ENCODE data around the gene ASB13.

The ASB13 gene

GRCh38 chr10:5691786-5692185, 25.4 kb upstream of the ASB13 start:
- Histone ChIP-seq H3K27ac (ENCODE audit: low read depth, low read length) (no peak overlapping the region), H3K4me1 (ENCODE audit: control insufficient read depth in 5 of 5, insufficient read depth in 5 of 5, low read length in 5 of 5) (peaks cover 2 to 16% (median 15%) of the 10 kb centered on the region in 5 donors), H3K4me3 (ENCODE audit: low read depth in 1 of 5, low read length in 5 of 5) (peak overlapping the region in 1 of 5 donors; percentile 73), H3K36me3 (ENCODE audit: control insufficient read depth in 5 of 5, insufficient read depth in 5 of 5, low read length in 5 of 5) (no peaks in the 10 kb centered on the region), H3K9me3 (ENCODE audit: control insufficient read depth in 5 of 5, low read length in 5 of 5) (no peaks in the 10 kb centered on the region), H3K27me3 (ENCODE audit: control insufficient read depth in 5 of 5, insufficient read depth in 4 of 5, low read length in 5 of 5) (no peaks in the 10 kb centered on the region), H3K9ac (ENCODE audit: low read length in 5 of 5) (no peak overlapping the region)

DNA sequence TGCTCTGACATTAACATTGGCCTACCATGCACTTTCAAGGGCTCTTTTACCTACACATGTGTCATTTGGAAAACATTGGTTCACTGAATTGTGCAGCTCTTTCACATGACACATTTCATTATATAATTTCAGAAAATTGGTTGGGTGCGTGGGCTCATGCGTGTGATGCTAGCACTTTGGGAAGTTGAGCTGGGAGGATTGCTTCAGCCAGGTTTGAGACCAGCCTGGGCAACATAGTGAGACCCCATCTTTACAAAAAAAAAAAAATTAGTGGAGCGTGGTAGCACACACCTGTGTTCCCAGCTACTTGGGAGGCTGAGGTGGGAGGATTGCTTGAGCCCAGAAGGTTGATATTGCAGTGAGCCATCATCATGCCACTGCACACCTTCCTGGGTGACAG, 22.2 kb upstream of the ASB13 start:
- no peaks in the 10 kb centered on the region for H3K9me3 ChIP-seq (ENCODE audit: control insufficient read depth in 5 of 5, low read length in 5 of 5)
- H3K36me3 ChIP-seq (ENCODE audit: control insufficient read depth in 5 of 5, insufficient read depth in 5 of 5, low read length in 5 of 5) = no peaks in the 10 kb centered on the region
- H3K9ac ChIP-seq (ENCODE audit: low read length in 5 of 5) = no peak overlapping the region
- no peak overlapping the region for H3K27ac ChIP-seq (ENCODE audit: low read depth, low read length)
- H3K4me3 ChIP-seq (ENCODE audit: low read depth in 1 of 5, low read length in 5 of 5) = no peak overlapping the region
- H3K27me3 ChIP-seq (ENCODE audit: control insufficient read depth in 5 of 5, insufficient read depth in 4 of 5, low read length in 5 of 5) = no peaks in the 10 kb centered on the region
- H3K4me1 ChIP-seq (ENCODE audit: control insufficient read depth in 5 of 5, insufficient read depth in 5 of 5, low read length in 5 of 5) = peaks cover 2 to 37% (median 34%) of the 10 kb centered on the region in 5 donors

GRCh38 chr10:5685764-5686240, 19.4 kb upstream of the ASB13 start:
- Histone ChIP-seq H3K4me3 (ENCODE audit: low read depth in 1 of 5, low read length in 5 of 5) (peak overlapping the region; percentile 86 to 95 (median 94)), H3K27ac (ENCODE audit: low read depth, low read length) (peak overlapping the region; percentile 90), H3K36me3 (ENCODE audit: control insufficient read depth in 5 of 5, insufficient read depth in 5 of 5, low read length in 5 of 5) (no peaks in the 10 kb centered on the region), H3K4me1 (ENCODE audit: control insufficient read depth in 5 of 5, insufficient read depth in 5 of 5, low read length in 5 of 5) (peaks cover 0 to 23% (median 17%) of the 10 kb centered on the region in 5 donors), H3K27me3 (ENCODE audit: control insufficient read depth in 5 of 5, insufficient read depth in 4 of 5, low read length in 5 of 5) (no peaks in the 10 kb centered on the region), H3K9ac (ENCODE audit: low read length in 5 of 5) (peak overlapping the region; percentile 32 to 94 (median 87)), H3K9me3 (ENCODE audit: control insufficient read depth in 5 of 5, low read length in 5 of 5) (no peaks in the 10 kb centered on the region)

GRCh38 chr10:5684971-5685763, 18.8 kb upstream of the ASB13 start:
- Histone ChIP-seq H3K4me1 (ENCODE audit: control insufficient read depth in 5 of 5, insufficient read depth in 5 of 5, low read length in 5 of 5) (peaks cover 0 to 23% (median 17%) of the 10 kb centered on the region in 5 donors), H3K9me3 (ENCODE audit: control insufficient read depth in 5 of 5, low read length in 5 of 5) (no peaks in the 10 kb centered on the region), H3K36me3 (ENCODE audit: control insufficient read depth in 5 of 5, insufficient read depth in 5 of 5, low read length in 5 of 5) (no peaks in the 10 kb centered on the region), H3K4me3 (ENCODE audit: low read depth in 1 of 5, low read length in 5 of 5) (peak overlapping the region; percentile 86 to 95 (median 94)), H3K9ac (ENCODE audit: low read length in 5 of 5) (peak overlapping the region; percentile 32 to 94 (median 87)), H3K27me3 (ENCODE audit: control insufficient read depth in 5 of 5, insufficient read depth in 4 of 5, low read length in 5 of 5) (no peaks in the 10 kb centered on the region), H3K27ac (ENCODE audit: low read depth, low read length) (peak overlapping the region; percentile 90)

GRCh38 chr10:5684318-5684970, 18.0 kb upstream of the ASB13 start, which contains the start of gene TASOR2:
Gene TASOR2, plus strand, starts transcription at chr10:5684838. Its CDS starts 35,805 bp downstream, at chr10:5720643.
- peak within 1 kb of the TSS; percentile 32 to 94 (median 87) for H3K9ac ChIP-seq (ENCODE audit: low read length in 5 of 5)
- no peaks in the 10 kb centered on the region for H3K36me3 ChIP-seq (ENCODE audit: control insufficient read depth in 5 of 5, insufficient read depth in 5 of 5, low read length in 5 of 5)
- no peaks in the 10 kb centered on the region for H3K9me3 ChIP-seq (ENCODE audit: control insufficient read depth in 5 of 5, low read length in 5 of 5)
- peak within 1 kb of the TSS; percentile 90 for H3K27ac ChIP-seq (ENCODE audit: low read depth, low read length)
- no peaks in the 10 kb centered on the region for H3K27me3 ChIP-seq (ENCODE audit: control insufficient read depth in 5 of 5, insufficient read depth in 4 of 5, low read length in 5 of 5)
- H3K4me1 ChIP-seq (ENCODE audit: control insufficient read depth in 5 of 5, insufficient read depth in 5 of 5, low read length in 5 of 5) = peaks cover 0 to 23% (median 17%) of the 10 kb centered on the region in 5 donors
- H3K4me3 ChIP-seq (ENCODE audit: low read depth in 1 of 5, low read length in 5 of 5) = peak within 1 kb of the TSS; percentile 86 to 95 (median 94)

DNA sequence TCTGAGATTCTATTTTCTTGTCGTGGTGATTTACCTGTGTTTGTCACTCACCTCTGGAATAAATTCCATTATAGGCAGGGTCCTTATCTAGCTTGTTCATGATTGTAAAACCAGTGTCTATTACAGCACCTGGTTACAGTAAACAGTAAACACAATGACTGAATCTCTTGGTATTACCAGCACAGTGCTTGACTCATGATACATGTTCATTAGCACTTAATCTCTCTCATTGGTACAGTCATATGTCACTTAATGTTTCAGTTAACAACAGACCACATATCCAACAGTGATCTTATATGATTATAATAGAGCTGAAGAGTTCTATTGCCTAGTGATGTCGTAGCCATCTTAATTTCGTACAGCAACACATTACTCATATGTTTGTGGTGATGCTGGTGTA, 16.7 kb upstream of the ASB13 start:
- no peak overlapping the region for H3K9ac ChIP-seq (ENCODE audit: low read length in 5 of 5)
- H3K27ac ChIP-seq (ENCODE audit: low read depth, low read length) = no peak overlapping the region
- no peaks in the 10 kb centered on the region for H3K36me3 ChIP-seq (ENCODE audit: control insufficient read depth in 5 of 5, insufficient read depth in 5 of 5, low read length in 5 of 5)
- H3K4me3 ChIP-seq (ENCODE audit: low read depth in 1 of 5, low read length in 5 of 5) = no peak overlapping the region
- H3K4me1 ChIP-seq (ENCODE audit: control insufficient read depth in 5 of 5, insufficient read depth in 5 of 5, low read length in 5 of 5) = peaks cover 0 to 23% (median 17%) of the 10 kb centered on the region in 5 donors
- peaks cover 0 to 3% (median 0%) of the 10 kb centered on the region in 5 donors for H3K27me3 ChIP-seq (ENCODE audit: control insufficient read depth in 5 of 5, insufficient read depth in 4 of 5, low read length in 5 of 5)
- no peaks in the 10 kb centered on the region for H3K9me3 ChIP-seq (ENCODE audit: control insufficient read depth in 5 of 5, low read length in 5 of 5)

GRCh38 chr10:5681930-5682329, 15.5 kb upstream of the ASB13 start:
- H3K27me3 ChIP-seq (ENCODE audit: control insufficient read depth in 5 of 5, insufficient read depth in 4 of 5, low read length in 5 of 5) = peaks cover 0 to 3% (median 0%) of the 10 kb centered on the region in 5 donors
- H3K4me3 ChIP-seq (ENCODE audit: low read depth in 1 of 5, low read length in 5 of 5) = no peak overlapping the region
- H3K27ac ChIP-seq (ENCODE audit: low read depth, low read length) = no peak overlapping the region
- peaks cover 0 to 23% (median 17%) of the 10 kb centered on the region in 5 donors for H3K4me1 ChIP-seq (ENCODE audit: control insufficient read depth in 5 of 5, insufficient read depth in 5 of 5, low read length in 5 of 5)
- no peak overlapping the region for H3K9ac ChIP-seq (ENCODE audit: low read length in 5 of 5)
- no peaks in the 10 kb centered on the region for H3K9me3 ChIP-seq (ENCODE audit: control insufficient read depth in 5 of 5, low read length in 5 of 5)
- no peaks in the 10 kb centered on the region for H3K36me3 ChIP-seq (ENCODE audit: control insufficient read depth in 5 of 5, insufficient read depth in 5 of 5, low read length in 5 of 5)

DNA sequence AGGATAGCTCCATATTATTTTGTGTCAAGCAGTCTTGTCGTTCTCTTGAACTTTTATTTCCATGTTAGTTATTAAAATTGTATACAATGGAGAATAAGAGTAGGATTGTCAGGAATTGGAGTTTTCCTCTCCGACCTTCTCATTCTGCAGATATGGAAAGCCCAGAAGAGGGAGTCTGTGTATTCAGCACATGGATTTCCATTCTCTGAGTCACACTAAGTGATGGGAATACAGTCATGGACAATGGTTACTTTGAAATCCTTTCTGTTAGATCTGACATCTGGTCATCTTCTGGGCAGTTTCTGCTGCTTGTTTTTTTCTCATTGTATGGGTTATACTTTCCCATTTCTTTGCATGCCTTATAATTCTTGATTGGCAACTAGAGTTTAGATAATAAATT, 13.2 kb upstream of the ASB13 start:
- Histone ChIP-seq H3K27ac (ENCODE audit: low read depth, low read length) (no peak overlapping the region), H3K36me3 (ENCODE audit: control insufficient read depth in 5 of 5, insufficient read depth in 5 of 5, low read length in 5 of 5) (no peaks in the 10 kb centered on the region), H3K9me3 (ENCODE audit: control insufficient read depth in 5 of 5, low read length in 5 of 5) (peaks cover 0 to 1% (median 0%) of the 10 kb centered on the region in 5 donors), H3K9ac (ENCODE audit: low read length in 5 of 5) (no peak overlapping the region), H3K4me1 (ENCODE audit: control insufficient read depth in 5 of 5, insufficient read depth in 5 of 5, low read length in 5 of 5) (peaks cover 0 to 7% (median 6%) of the 10 kb centered on the region in 5 donors), H3K27me3 (ENCODE audit: control insufficient read depth in 5 of 5, insufficient read depth in 4 of 5, low read length in 5 of 5) (peaks cover 0 to 3% (median 0%) of the 10 kb centered on the region in 5 donors), H3K4me3 (ENCODE audit: low read depth in 1 of 5, low read length in 5 of 5) (no peak overlapping the region)

- H3K27me3 ChIP-seq (ENCODE audit: control insufficient read depth in 5 of 5, insufficient read depth in 4 of 5, low read length in 5 of 5) = peaks cover 0 to 3% (median 0%) of the 10 kb centered on the region in 5 donors
- H3K4me3 ChIP-seq (ENCODE audit: low read depth in 1 of 5, low read length in 5 of 5) = no peak overlapping the region
- H3K27ac ChIP-seq (ENCODE audit: low read depth, low read length) = no peak overlapping the region
- H3K4me1 ChIP-seq (ENCODE audit: control insufficient read depth in 5 of 5, insufficient read depth in 5 of 5, low read length in 5 of 5) = peaks cover 0 to 3% (median 3%) of the 10 kb centered on the region in 5 donors
- no peaks in the 10 kb centered on the region for H3K36me3 ChIP-seq (ENCODE audit: control insufficient read depth in 5 of 5, insufficient read depth in 5 of 5, low read length in 5 of 5)
- peaks cover 0 to 7% (median 0%) of the 10 kb centered on the region in 5 donors for H3K9me3 ChIP-seq (ENCODE audit: control insufficient read depth in 5 of 5, low read length in 5 of 5)
- no peak overlapping the region for H3K9ac ChIP-seq (ENCODE audit: low read length in 5 of 5)
Measured at GRCh38 chr10:5679037-5679435, 12.6 kb upstream of the ASB13 start.

Measured in subcutaneous abdominal adipose tissue (tissue), 5 donors.